ENCODE measurements around the gene ABCB9. TPM values are rescaled to one million over a fixed set of nuclear protein-coding genes. Genes with fewer than 3 reads are reported as not detected.

Gene ABCB9
- total and polyA plus RNA-seq, 8 donors, result 1.3 to 6.7 (median 3.1) TPM

DNA sequence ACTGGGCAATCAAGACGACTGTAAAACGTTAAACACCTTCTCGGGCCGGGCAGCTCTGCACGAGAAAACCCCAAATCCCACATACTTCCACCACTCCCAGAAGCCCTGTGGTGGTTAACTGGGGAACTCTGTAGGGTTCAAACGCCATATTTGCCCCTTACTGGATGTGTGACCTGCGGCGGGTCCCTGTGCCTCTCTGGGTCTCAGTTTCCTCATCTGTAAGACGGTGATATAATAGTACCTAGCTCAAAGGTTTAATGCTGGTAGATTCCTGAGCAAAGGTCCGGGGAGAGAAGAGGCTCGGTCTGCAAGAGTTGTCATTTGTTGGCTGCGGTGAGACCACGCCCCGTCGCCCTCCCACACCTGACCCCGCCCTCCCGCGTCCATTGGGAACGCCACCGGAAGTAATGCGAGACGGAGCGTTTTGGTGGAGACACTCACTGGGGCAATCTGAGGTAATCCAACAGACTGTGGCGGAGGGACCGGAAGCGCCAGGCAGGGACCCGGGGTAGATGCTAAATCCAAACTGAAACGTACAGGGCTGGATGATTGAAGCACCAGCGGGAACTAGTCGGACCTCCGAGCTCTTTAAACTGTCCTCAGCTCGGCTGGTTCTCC is 8.1 kb upstream of the ABCB9 start:
- TF ChIP-seq CTCF (IDR thresholded peaks at IDR 0.05), result no peak
- 0 to 1% methylated on average over 32 of the region's 32 CpGs for WGBS, 2 donors
- Histone ChIP-seq H3K4me1 (peaks cover 9 to 30% (median 21%) of the 10 kb centered on the region in 3 donors), H3K27me3 (no peaks in the 10 kb centered on the region), H3K27ac (peak overlapping the region; percentile 85 to 98 (median 96)), H3K9me3 (no peaks in the 10 kb centered on the region), H3K4me3 (peak overlapping the region; percentile 61 to 84 (median 78)), H3K36me3 (no peaks in the 10 kb centered on the region)
- peak; percentile 96 to 99 (median 98) for DNase-seq
- intact Hi-C loops (cut with DNase I), result loop anchor here in 1 of 3 donors (10.0 kb wide), 1 partner anchor 260 kb away; the partner anchor contains the start of genes MPHOSPH9 and MTRFR
- ATAC-seq, result peak; percentile 91 to 95 (median 92)
- FAIRE-seq, result peak; percentile 75

DNA sequence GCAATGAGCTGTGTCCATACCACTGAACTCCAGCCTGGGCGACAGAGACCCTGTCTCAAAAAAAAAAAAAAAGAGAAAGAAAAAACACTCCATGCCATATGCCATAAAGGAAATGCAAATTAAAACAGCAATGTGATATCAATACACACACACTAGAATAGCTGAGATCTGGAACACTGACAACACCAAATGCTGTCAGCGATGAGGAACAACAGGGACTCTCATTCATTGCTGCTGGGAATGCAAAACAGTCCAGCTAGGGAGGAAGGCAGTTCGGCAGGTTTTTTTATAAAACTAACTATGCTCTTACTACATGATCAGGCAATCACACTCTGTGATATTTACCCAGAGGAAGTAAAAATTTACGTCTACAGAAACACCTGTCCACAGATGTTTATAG is 3.4 kb upstream of the ABCB9 start:
- TF ChIP-seq CTCF (IDR thresholded peaks at IDR 0.05), result no peak
- FAIRE-seq (no peak), DNase-seq (no peak), ATAC-seq (no peak)
- no peaks in the 10 kb centered on the region for H3K27me3 ChIP-seq
- no peaks in the 10 kb centered on the region for H3K36me3 ChIP-seq
- H3K27ac ChIP-seq, result peak overlapping the region in 2 of 4 donors; percentile 13 to 39
- H3K9me3 ChIP-seq, result no peaks in the 10 kb centered on the region
- intact Hi-C loops (cut with DNase I), result loop anchor here in 1 of 3 donors (10.0 kb wide), 1 partner anchor 265 kb away; the partner anchor contains the start of genes MPHOSPH9 and MTRFR
- no peak overlapping the region for H3K4me3 ChIP-seq
- H3K4me1 ChIP-seq, result peaks cover 0 to 10% (median 6%) of the 10 kb centered on the region in 3 donors
- WGBS, 2 donors, result 41 to 42% methylated on average over 4 of the region's 4 CpGs

- intact Hi-C loops (cut with DNase I), result no loop called here
- WGBS, 2 donors, result 64 to 78% methylated on average over 2 of the region's 2 CpGs
- no peaks in the 10 kb centered on the region for H3K27me3 ChIP-seq
- TF ChIP-seq CTCF (IDR thresholded peaks at IDR 0.05), result no peak
- no peak overlapping the region for H3K27ac ChIP-seq
- no peaks in the 10 kb centered on the region for H3K9me3 ChIP-seq
- DNase-seq, result no peak
- FAIRE-seq, result no peak
- peaks cover 6 to 22% (median 12%) of the 10 kb centered on the region in 3 donors for H3K4me1 ChIP-seq
- no peak overlapping the region for H3K4me3 ChIP-seq
- ATAC-seq, result no peak
- H3K36me3 ChIP-seq, result no peaks in the 10 kb centered on the region
These were observed 1.8 kb upstream of the ABCB9 start for GRCh38 chr12:122968104-122968503.

DNA sequence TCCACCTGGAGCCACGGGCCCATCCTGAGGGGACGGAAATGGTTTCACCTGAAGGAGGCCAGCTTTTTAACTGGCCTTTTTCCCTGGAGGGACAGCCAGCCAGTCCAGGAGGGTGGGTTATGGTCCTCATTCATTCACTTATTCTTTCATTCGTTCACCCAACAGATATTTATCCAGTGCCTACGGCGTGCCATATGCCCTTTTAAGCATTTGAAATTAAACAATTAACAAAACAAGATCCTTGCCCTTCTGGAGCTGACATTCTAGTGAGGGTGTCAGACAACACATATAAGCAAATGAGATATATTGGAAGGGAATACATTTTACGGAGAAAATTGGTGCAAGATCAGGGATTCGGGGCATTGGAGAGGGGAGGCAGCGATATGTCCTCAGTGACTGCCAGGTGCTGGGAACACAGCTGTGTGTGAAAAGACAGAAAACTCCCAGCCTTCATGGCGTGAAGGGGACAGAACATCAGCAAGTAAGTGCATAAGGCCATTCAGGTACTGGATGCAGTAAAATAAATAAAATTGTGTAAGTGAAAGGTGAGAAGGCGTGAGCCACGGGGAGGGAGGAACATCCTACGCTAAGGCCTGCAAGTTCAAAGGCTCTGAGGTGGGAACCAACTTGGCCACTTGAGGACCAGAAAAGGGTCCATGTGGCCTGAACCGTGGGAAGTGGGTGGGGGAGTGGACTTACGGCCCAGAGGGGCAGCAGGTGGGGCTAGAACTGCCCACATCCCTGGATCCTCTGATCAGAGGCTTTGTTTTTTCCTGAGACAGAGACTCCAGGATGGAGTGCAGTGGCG is 684 bp upstream of the ABCB9 start:
- Histone ChIP-seq H3K4me3 (peak overlapping the region in 2 of 4 donors; percentile 52 to 67), H3K27me3 (no peaks in the 10 kb centered on the region), H3K36me3 (no peaks in the 10 kb centered on the region), H3K9me3 (no peaks in the 10 kb centered on the region), H3K4me1 (peaks cover 7 to 28% (median 12%) of the 10 kb centered on the region in 3 donors), H3K27ac (peak overlapping the region; percentile 20 to 49 (median 44))
- TF ChIP-seq CTCF (IDR thresholded peaks at IDR 0.05), result no peak
- no peak for ATAC-seq
- no peak for FAIRE-seq
- intact Hi-C loops (cut with DNase I), result no loop called here
- 63 to 68% methylated on average over 15 of the region's 15 CpGs for WGBS, 2 donors
- DNase-seq, result no peak

Data from pancreas (tissue), 10 donors.